Stimulated activated CD4-positive, alpha-beta T cell treated with anti-CD3 and anti-CD28 coated beads, Interleukin-4, amount 100 ng/mL, for 1 hour (primary cell): ENCODE results near the gene CACNG4.
"Not testable (repeated sequence)": the region's sequence is repeated elsewhere in the genome, so short reads cannot be mapped to it uniquely, and the experiment has no call there.

Source experiments
- DNase-seq: peaks from one replicate; pipeline ENCODE4 v3.0.0-alpha.2; 2020

Gene CACNG4

GRCh38 chr17:66965801-66966262 is 1.3 kb downstream of the CACNG4 start:
- DNase-seq = no peak

GRCh38 chr17:66966298-66966697 is 1.8 kb downstream of the CACNG4 start:
- no peak for DNase-seq

- no peak for DNase-seq
Observed at GRCh38 chr17:66966704-66967418, 2.4 kb downstream of the CACNG4 start.

GRCh38 chr17:66967837-66968543 is 3.5 kb downstream of the CACNG4 start:
- no peak for DNase-seq

- DNase-seq = no peak
Observed at GRCh38 chr17:66968916-66969315, 4.4 kb downstream of the CACNG4 start.

- no peak for DNase-seq
Observed at GRCh38 chr17:66970140-66970539, 5.6 kb downstream of the CACNG4 start.

GRCh38 chr17:66970797-66971196 is 6.3 kb downstream of the CACNG4 start:
- no peak for DNase-seq

GRCh38 chr17:66971264-66971663 is 6.8 kb downstream of the CACNG4 start:
- DNase-seq = no peak

- no peak for DNase-seq
Observed at GRCh38 chr17:66971730-66972441, 7.4 kb downstream of the CACNG4 start.

- not testable (repeated sequence) for DNase-seq
Observed at GRCh38 chr17:66972442-66972830, 7.9 kb downstream of the CACNG4 start.

GRCh38 chr17:66975188-66975587 is 10.7 kb downstream of the CACNG4 start:
- DNase-seq = no peak

- no peak for DNase-seq
Observed at GRCh38 chr17:66975614-66976378, 11.3 kb downstream of the CACNG4 start.

GRCh38 chr17:66976379-66976663 is 11.8 kb downstream of the CACNG4 start:
- DNase-seq = no peak

GRCh38 chr17:66976781-66977201 is 12.3 kb downstream of the CACNG4 start:
- DNase-seq = no peak

GRCh38 chr17:66978514-66979061 is 14.1 kb downstream of the CACNG4 start:
- DNase-seq = no peak

- no peak for DNase-seq
Observed at GRCh38 chr17:66980896-66981295, 16.4 kb downstream of the CACNG4 start.

GRCh38 chr17:66981983-66982508 is 17.5 kb downstream of the CACNG4 start:
- no peak for DNase-seq

- no peak for DNase-seq
Observed at GRCh38 chr17:66983414-66984021, 19.0 kb downstream of the CACNG4 start.

GRCh38 chr17:66984730-66985129 is 20.2 kb downstream of the CACNG4 start:
- no peak for DNase-seq

- no peak for DNase-seq
Observed at GRCh38 chr17:66985338-66986237, 21.1 kb downstream of the CACNG4 start.

- DNase-seq = no peak
Observed at GRCh38 chr17:66986659-66987058, 22.2 kb downstream of the CACNG4 start.
